HG03558 (cell line): ENCODE measurements around the gene ZFHX2.

Experiments
- ATAC-seq: cut with Tn5 transposase; IDR thresholded peaks from one replicate; pipeline ENCODE4 v1.9.1; 2021; ENCODE audit warnings: moderate number of reproducible peaks; ENCODE audit not compliant: unreplicated experiment; ENCODE audit errors: extremely low read depth

The ZFHX2 gene

GRCh38 chr14:23523229-23524016, 28.1 kb downstream of the ZFHX2 start:
- ATAC-seq, result no peak

GRCh38 chr14:23522643-23523198, 28.8 kb downstream of the ZFHX2 start:
- no peak for ATAC-seq

- no peak for ATAC-seq
Measured at GRCh38 chr14:23521785-23522640, 29.6 kb downstream of the ZFHX2 start.

GRCh38 chr14:23520899-23521533, 30.5 kb downstream of the ZFHX2 start:
- ATAC-seq, result no peak

GRCh38 chr14:23518709-23519108, 32.9 kb downstream of the ZFHX2 start:
- ATAC-seq, result no peak

GRCh38 chr14:23517650-23518326, 33.8 kb downstream of the ZFHX2 start:
- no peak for ATAC-seq

- ATAC-seq, result no peak
Measured at GRCh38 chr14:23514644-23514957, 37.0 kb downstream of the ZFHX2 start.

- no peak for ATAC-seq
Measured at GRCh38 chr14:23513818-23514643, 37.5 kb downstream of the ZFHX2 start.

- ATAC-seq, result no peak
Measured at GRCh38 chr14:23513005-23513817, 38.4 kb downstream of the ZFHX2 start.

- no peak for ATAC-seq
Measured at GRCh38 chr14:23512156-23512555, 39.4 kb downstream of the ZFHX2 start.

- ATAC-seq, result no peak
Measured at GRCh38 chr14:23494223-23494622, 57.3 kb downstream of the ZFHX2 start.

- no peak for ATAC-seq
Measured at GRCh38 chr14:23492618-23493272, 58.8 kb downstream of the ZFHX2 start.

GRCh38 chr14:23487216-23487615, 64.3 kb downstream of the ZFHX2 start:
- ATAC-seq, result no peak

GRCh38 chr14:23486036-23486435, 65.5 kb downstream of the ZFHX2 start:
- no peak for ATAC-seq

- ATAC-seq, result no peak
Measured at GRCh38 chr14:23485326-23485725, 66.2 kb downstream of the ZFHX2 start.

GRCh38 chr14:23483236-23483854, 68.2 kb downstream of the ZFHX2 start:
- ATAC-seq, result no peak

GRCh38 chr14:23482823-23483148, 68.8 kb downstream of the ZFHX2 start:
- no peak for ATAC-seq
